Upper lobe of left lung (tissue), 4 donors: ENCODE measurements around the gene ZFYVE16.
"Not testable (repeated sequence)": the region's sequence is repeated elsewhere in the genome, so short reads cannot be mapped to it uniquely, and the experiment has no call there.

Source experiments
- POLR2A ChIP-seq, 4 donors: fragments of 450-650 bp; IDR thresholded peaks; one replicate each; pipeline ENCODE4 v1.5.1; 2016 to 2017; ENCODE audit warnings: antibody characterized with exemption in 4 of 4, mild to moderate bottlenecking in 2 of 4
- POLR2AphosphoS5 ChIP-seq, 2 donors: sonication (generic); formaldehyde crosslinking; IDR thresholded peaks; one replicate each; pipeline ENCODE4 v1.5.1; 2017; ENCODE audit warnings: antibody characterized with exemption in 2 of 2

GRCh38 chr5:80493443-80493842 is 85.6 kb downstream of the ZFYVE16 start:
- TF ChIP-seq POLR2AphosphoS5, POLR2A (IDR thresholded peaks at IDR 0.05): not testable (repeated sequence)
